GM21786 (cell line): ENCODE results near the gene BLOC1S6.
"Not testable (repeated sequence)": the region's sequence is repeated elsewhere in the genome, so short reads cannot be mapped to it uniquely, and the experiment has no call there.

Source experiments
- ATAC-seq: cut with Tn5 transposase; IDR thresholded peaks from one replicate; pipeline ENCODE4 v1.9.1; 2021; ENCODE audit not compliant: unreplicated experiment

BLOC1S6 gene

GRCh38 chr15:45637552-45638033 lies 50.4 kb downstream of the BLOC1S6 start:
- ATAC-seq = peak; percentile 48

- no peak for ATAC-seq
Observed at GRCh38 chr15:45640616-45641015, 53.4 kb downstream of the BLOC1S6 start.

GRCh38 chr15:45641374-45641781 lies 54.2 kb downstream of the BLOC1S6 start:
- no peak for ATAC-seq

DNA sequence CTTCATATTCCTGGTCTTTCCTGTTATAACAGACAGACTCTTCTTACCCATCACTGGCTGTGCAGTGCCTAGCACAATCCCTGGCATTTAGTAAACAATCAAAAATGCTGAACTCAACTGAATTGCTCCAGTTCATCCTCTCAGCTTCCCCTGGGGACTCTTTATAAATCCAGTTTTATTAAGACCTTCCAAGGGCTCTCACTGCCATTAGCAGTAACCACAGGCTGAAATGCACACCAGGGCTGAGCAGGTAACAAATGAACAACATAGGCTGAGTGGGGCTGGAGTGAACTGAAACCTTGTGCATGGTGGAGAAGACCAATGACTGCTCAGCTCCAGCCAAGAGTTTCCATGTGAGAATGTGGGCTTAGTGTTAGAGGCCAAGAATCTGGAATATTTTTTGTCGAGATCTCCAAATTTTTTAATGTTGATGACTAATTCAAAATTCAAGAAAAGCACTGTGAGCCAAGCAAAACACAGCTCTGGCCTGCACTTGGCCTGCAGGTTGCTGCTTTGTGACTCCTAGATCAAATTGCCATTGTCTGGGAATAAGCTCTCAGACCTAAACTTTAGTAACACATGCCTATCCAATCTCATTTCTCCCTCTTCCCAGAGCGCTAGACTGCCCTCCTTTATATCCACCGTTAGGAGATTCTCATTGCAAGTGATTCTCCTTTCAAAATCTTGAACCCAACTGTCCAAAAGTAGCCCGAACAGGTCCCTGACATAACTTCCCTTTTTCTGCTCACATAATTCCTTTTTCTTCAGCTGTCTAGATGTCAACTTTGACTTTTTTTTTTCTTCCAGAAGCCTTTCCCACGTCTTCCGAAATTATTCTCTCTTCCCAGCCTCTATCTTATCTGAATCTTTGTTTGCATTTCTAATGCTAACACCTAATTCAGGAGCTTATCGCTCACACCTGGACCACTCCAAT lies 55.1 kb downstream of the BLOC1S6 start:
- no peak for ATAC-seq

- no peak for ATAC-seq
Observed at GRCh38 chr15:45644437-45644836, 57.3 kb downstream of the BLOC1S6 start.

DNA sequence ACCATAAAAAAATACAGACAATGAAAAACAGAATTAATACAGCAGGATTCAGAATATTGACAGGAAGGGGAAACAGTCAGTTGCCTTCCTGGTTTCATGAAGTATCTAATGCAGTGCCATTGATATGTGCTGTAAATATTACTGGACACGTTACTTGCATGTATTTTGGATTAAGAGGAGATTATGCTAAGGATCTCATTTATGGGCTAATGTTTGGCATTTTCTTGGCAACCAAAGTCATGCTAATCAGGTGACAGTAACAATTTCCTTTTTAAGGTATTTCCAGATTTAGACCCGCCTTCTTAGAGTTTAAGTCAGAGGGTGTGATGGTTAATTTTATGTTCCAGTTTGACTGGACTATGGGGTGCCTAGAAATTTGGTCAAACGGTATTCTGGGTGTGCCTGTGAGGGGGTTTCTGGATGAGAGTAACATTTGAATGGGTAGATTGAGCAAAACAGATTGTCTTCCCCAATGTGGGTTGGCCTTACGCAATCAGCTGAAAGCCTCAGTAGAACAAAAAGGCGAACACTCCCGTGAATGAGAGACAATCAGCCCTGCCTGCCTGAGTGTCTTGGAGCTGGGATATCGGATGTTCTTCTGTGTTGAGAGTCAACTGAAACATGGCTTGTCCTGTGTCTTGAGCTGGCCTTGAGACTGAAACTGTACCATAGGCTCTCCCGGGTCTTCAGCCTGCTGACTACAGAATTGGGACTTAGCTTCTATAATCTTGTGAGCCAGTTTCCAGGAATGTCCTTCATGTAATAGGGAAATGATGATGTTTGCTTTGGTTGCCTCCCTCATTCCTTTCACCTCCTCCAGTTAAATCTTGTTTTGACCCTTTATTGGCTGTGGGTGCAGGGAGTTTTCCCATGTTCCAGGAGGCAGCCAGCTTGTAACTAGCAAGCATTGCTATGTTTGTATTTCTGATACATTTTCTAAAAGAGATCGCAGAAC lies 58.1 kb downstream of the BLOC1S6 start:
- no peak for ATAC-seq

DNA sequence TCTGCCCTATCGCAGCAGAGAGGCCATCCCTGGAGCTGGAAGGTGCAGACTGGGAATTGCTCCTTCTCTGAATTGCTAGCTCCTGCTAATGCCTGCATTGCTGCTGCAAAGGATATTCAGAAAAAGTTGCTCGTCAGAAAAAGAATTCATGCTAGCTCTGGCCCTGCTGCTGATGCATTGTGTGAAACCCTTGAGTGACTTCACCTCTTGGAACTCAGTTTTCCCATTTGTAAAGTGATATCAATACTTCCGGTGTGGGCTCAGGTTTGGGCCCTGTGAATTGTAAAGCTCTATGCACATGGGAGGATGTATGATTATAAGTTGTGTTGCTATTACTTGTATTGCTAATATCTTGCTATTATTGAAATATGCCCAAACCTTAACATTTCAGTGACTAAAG lies 59.0 kb downstream of the BLOC1S6 start:
- ATAC-seq = no peak

DNA sequence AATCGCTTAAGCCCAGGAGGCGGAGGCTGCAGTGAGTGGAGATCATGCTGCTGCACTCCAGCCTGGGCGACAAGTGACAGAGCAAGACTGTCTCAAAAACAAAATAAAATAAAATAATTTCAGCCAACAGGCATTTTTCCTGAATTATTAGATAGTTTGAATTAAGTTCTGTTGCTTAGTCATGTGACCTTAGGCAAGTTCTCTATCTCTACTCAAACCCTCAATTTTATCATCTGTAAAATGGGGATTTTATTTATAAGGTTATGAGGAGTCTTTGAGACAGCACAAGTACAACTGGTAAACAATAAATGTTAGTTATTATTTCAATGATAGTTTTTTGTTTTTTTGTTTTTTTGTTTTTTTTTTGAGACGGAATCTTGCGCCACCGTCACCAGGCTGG lies 60.6 kb downstream of the BLOC1S6 start:
- ATAC-seq = no peak

DNA sequence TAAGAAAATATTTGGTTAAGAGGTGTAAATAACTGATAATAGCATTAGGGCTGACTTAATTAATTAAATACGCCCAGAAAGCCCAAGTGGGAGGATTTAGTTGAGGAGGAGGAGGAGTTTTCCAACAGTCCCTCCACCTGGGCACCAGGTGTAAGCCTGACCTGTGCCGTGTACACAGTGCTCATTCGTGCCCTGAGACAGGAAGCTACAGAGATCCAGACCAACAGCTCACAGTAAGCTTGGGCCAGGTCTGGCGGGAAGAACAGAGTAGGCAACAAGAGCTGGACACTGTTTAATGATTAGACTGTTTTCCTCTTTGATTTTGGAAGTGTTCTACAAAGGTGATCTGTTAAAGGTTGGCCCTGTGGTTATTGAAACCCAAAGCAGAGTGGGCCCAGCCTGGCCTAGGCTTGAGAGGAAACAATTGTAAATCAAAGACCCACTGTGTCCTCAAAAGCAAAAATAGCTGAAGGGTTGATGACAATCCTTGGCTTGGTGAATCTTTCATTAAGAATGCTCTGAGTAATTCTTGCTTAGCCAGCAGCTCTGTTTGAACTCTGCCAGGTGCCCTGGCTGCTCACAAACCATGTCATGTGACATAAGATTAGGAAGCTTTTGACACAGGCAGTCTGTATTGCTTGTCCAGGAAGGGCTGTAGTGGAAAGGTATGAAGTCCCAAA lies 61.5 kb downstream of the BLOC1S6 start:
- ATAC-seq = no peak

- not testable (repeated sequence) for ATAC-seq
Observed at GRCh38 chr15:45650007-45650406, 62.8 kb downstream of the BLOC1S6 start.

GRCh38 chr15:45650889-45651525 lies 63.8 kb downstream of the BLOC1S6 start:
- ATAC-seq = no peak

DNA sequence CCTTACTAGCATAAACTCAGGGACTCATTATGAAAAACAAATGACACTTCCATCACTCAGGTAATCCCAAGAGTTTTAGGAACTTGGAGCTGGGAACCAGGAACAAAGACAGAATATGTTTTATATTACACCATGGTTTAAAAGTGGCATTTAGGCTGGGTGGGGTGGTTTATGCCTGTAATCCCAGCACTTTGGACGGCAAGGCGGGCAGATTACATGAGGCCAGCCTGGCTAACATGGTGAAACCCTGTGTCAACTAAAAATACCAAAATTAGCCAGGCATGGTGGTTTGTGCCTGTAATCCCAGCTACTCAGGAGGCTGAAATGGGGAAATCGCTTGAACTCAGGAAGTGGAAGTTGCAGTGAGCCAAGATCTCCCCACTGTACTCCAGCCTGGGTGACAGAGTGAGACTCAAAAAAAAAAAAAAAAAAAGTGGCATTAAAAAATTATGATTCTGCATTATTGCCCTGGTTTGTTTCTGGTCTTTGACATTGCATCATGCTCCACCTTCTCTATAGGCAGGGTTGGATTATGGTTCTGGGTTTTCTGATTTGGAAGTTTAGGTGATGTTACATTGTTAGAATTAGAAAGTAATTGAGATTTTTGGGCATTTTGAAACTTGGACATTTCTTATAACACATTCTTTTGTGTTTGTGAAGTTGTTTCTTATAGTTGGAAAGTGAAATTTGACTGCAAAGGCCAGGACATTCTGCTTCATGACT lies 66.7 kb downstream of the BLOC1S6 start:
- no peak for ATAC-seq

DNA sequence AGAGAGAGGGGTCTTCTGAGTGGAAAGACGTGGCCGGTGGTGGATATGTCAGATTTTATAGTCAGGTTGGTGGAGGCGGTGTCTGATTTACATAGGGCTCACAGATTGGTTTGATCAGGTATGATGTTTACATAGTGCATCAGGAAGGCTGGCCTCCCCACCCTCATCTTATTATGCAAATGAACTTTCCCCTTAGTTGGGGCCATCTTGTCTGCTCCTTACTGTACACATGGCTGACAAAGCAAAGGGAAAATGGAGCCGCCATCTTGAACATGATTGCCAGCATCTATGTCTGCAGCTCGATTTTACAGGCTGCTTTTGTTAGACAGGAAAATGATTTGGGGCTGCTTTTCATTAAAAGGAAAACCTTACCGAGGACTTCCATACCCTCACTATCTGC lies 67.6 kb downstream of the BLOC1S6 start:
- ATAC-seq = no peak

DNA sequence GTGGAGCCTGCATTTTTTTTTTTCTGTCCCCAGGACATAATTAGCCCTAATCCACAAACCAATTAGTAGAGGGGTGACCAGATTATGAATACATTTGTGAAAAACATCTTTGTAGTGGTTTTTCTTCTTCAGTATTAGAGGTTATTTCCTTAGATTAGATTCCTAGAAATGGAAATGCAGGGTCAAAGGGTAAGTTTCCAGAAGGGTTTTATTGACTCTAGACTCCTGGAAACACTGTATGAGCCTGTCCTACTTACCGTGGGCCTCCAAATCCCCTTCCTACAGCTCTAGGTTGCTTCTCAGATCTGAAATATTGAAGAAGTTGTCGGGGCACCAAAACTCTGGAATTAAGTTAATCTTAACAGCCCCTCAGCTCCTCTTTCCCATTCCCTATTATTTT lies 70.1 kb downstream of the BLOC1S6 start:
- ATAC-seq = no peak

DNA sequence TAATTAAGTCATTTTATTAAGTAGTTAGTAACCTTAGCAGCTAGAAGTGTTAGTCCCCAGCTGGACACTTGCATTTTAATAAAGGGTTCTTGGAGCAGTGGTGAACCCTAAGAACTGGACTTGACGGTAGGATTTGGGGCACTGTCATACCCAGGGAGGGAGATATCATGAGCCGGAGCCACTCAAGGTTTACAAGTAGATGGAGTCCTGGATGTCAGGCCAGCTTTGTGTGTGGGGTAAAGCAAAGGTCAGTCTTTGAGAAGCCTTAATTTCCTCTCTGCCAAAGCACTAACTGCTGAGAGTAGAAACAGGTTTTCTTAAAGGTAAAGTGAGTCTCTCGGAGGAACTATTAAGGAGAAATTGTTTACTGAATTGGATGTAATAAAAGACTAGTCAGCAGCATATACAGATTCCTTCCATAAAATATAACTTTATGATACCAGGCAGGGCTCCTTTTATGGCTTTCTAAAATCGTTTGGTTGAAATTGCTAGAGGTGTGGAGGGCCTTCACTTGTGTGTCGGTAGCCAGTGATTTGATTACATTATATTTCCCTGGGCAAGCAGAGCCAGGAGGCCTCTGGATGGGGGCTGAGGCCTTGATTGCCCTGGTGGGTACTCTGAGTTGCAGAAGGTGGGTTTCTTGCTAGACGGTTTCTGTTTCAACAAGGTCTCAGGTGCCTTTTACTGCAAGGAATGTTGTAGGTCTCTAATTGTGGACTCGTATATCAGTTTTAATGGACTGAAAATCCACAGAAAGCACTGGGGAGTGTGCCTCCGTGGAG lies 70.8 kb downstream of the BLOC1S6 start:
- no peak for ATAC-seq
